ENCODE measurements around the gene MDK.

Gene MDK

GRCh38 chr11:46431211-46431610 lies 49.7 kb downstream of the MDK start:
- in situ Hi-C loops (cut with MboI; ENCODE audit: low sequenced_read_pairs): no loop called here

Data from HL-60/S4 (cell line).